GM18502 (cell line): Measurements from ENCODE around the gene ZNF556.

ENCODE experiments used
- ATAC-seq: cut with Tn5 transposase; IDR thresholded peaks from one replicate; pipeline ENCODE4 v1.9.1; 2021; ENCODE audit warnings: mild to moderate bottlenecking; ENCODE audit not compliant: unreplicated experiment, poor library complexity

Gene ZNF556

GRCh38 chr19:2867025-2867991 is at the start of gene ZNF556:
Gene ZNF556 (plus strand): TSS chr19:2867335. CDS start chr19:2867422, 87 bp downstream.
- ATAC-seq: no peak

GRCh38 chr19:2819540-2820111 is 47.5 kb upstream of the ZNF556 start, which contains the start of gene ZNF554:
Gene ZNF554 (plus strand): TSS chr19:2819868. CDS start chr19:2820072, 204 bp downstream.
- peak; percentile 87 for ATAC-seq

GRCh38 chr19:2820112-2820702 is 46.9 kb upstream of the ZNF556 start:
- peak; percentile 31 for ATAC-seq

- no peak for ATAC-seq
Measured at GRCh38 chr19:2822846-2823245, 44.3 kb upstream of the ZNF556 start.

- ATAC-seq: no peak
Measured at GRCh38 chr19:2823646-2824045, 43.5 kb upstream of the ZNF556 start.

GRCh38 chr19:2824129-2824528 is 43.0 kb upstream of the ZNF556 start:
- ATAC-seq: no peak

GRCh38 chr19:2827022-2827421 is 40.1 kb upstream of the ZNF556 start:
- no peak for ATAC-seq

GRCh38 chr19:2827840-2828489 is 39.2 kb upstream of the ZNF556 start:
- ATAC-seq: no peak

- no peak for ATAC-seq
Measured at GRCh38 chr19:2834294-2834871, 32.8 kb upstream of the ZNF556 start.

GRCh38 chr19:2837430-2837829 is 29.7 kb upstream of the ZNF556 start:
- no peak for ATAC-seq

GRCh38 chr19:2840794-2841791 is 26.0 kb upstream of the ZNF556 start, which contains the start of gene ZNF555:
Gene ZNF555 (plus strand): TSS chr19:2841475. CDS start chr19:2841573, 98 bp downstream.
- peak; percentile 94 for ATAC-seq

GRCh38 chr19:2841855-2842574 is 25.1 kb upstream of the ZNF556 start:
- peak; percentile 27 for ATAC-seq

- ATAC-seq: no peak
Measured at GRCh38 chr19:2845107-2845506, 22.0 kb upstream of the ZNF556 start.

- no peak for ATAC-seq
Measured at GRCh38 chr19:2846180-2846894, 20.8 kb upstream of the ZNF556 start.

GRCh38 chr19:2847507-2847906 is 19.6 kb upstream of the ZNF556 start:
- no peak for ATAC-seq

GRCh38 chr19:2848616-2849015 is 18.5 kb upstream of the ZNF556 start:
- ATAC-seq: no peak

GRCh38 chr19:2850256-2850925 is 16.7 kb upstream of the ZNF556 start:
- ATAC-seq: no peak
